Astrocyte (in vitro differentiated cells and primary cell): ENCODE measurements around the gene MSRB3. TPM values are rescaled to one million over a fixed set of nuclear protein-coding genes. Genes with fewer than 3 reads are reported as not detected.
"Not testable (repeated sequence)": the region's sequence is repeated elsewhere in the genome, so short reads cannot be mapped to it uniquely, and the experiment has no call there.

Experiments used
- DNase-seq: peaks from one replicate; pipeline ENCODE4 v3.0.0-alpha.2; 2010; ENCODE audit warnings: low read depth
- FAIRE-seq: peaks from 2 replicates; lab custom pipeline; 2011; peaks lifted over from hg19 to GRCh38; lab: Jason Lieb, UNC
- H2AFZ ChIP-seq: 2 replicates; pipeline ENCODE4 v1.6.0; 2012; ENCODE audit warnings: low read depth, low read length, inconsistent platforms
- H3K27ac ChIP-seq: 2 replicates; pipeline ENCODE4 v1.5.1; 2011; ENCODE audit warnings: low read depth, low read length, inconsistent platforms
- H3K27me3 ChIP-seq: 2 replicates; pipeline ENCODE4 v1.6.0; 2011; ENCODE audit warnings: low read length, inconsistent platforms; ENCODE audit not compliant: insufficient read depth
- H3K36me3 ChIP-seq: 2 replicates; pipeline ENCODE4 v1.5.1; 2011; ENCODE audit warnings: low read length, inconsistent platforms; ENCODE audit not compliant: insufficient read depth
- H3K4me1 ChIP-seq: 2 replicates; pipeline ENCODE4 v1.5.1; 2011; ENCODE audit warnings: low read length, inconsistent platforms; ENCODE audit not compliant: insufficient read depth
- H3K4me2 ChIP-seq: 2 replicates; pipeline ENCODE4 v1.6.0; 2012; ENCODE audit warnings: low read length, inconsistent platforms
- H3K4me3 ChIP-seq: 2 replicates; pipeline ENCODE4 v1.5.1; 2011; ENCODE audit warnings: low read depth, mild to moderate bottlenecking, low read length, inconsistent platforms; ENCODE audit not compliant: insufficient read depth
- H3K79me2 ChIP-seq: 2 replicates; pipeline ENCODE4 v1.6.0; 2012; ENCODE audit warnings: mild to moderate bottlenecking, low read length, inconsistent platforms; ENCODE audit not compliant: insufficient read depth
- H3K9ac ChIP-seq: 2 replicates; pipeline ENCODE4 v1.6.0; 2012; ENCODE audit warnings: mild to moderate bottlenecking, low read length, inconsistent platforms
- H3K9me3 ChIP-seq: 2 replicates; pipeline ENCODE4 v1.5.1; 2012; ENCODE audit warnings: low read depth, mild to moderate bottlenecking, low read length, inconsistent platforms; ENCODE audit not compliant: insufficient read depth
- H4K20me1 ChIP-seq: 2 replicates; pipeline ENCODE4 v1.6.0; 2012; ENCODE audit warnings: low read length, inconsistent platforms; ENCODE audit not compliant: insufficient read depth
- H3K27ac Mint-ChIP-seq: one replicate; pipeline ENCODE4 v1.8.0; 2021; ENCODE audit warnings: mild to moderate bottlenecking, mixed read lengths; ENCODE audit not compliant: unreplicated experiment
- H3K27me3 Mint-ChIP-seq: one replicate; pipeline ENCODE4 v1.8.0; 2021; ENCODE audit warnings: low read depth, mixed read lengths; ENCODE audit not compliant: unreplicated experiment
- H3K36me3 Mint-ChIP-seq: one replicate; pipeline ENCODE4 v1.8.0; 2021; ENCODE audit warnings: low read depth, mixed read lengths; ENCODE audit not compliant: unreplicated experiment
- H3K4me1 Mint-ChIP-seq: one replicate; pipeline ENCODE4 v1.8.0; 2021; ENCODE audit warnings: low read depth, mixed read lengths; ENCODE audit not compliant: unreplicated experiment
- H3K4me3 Mint-ChIP-seq: one replicate; pipeline ENCODE4 v1.8.0; 2021; ENCODE audit warnings: mild to moderate bottlenecking, moderate library complexity, mixed read lengths; ENCODE audit not compliant: unreplicated experiment
- H3K9me3 Mint-ChIP-seq: one replicate; pipeline ENCODE4 v1.8.0; 2021; ENCODE audit warnings: mild to moderate bottlenecking, mixed read lengths; ENCODE audit not compliant: unreplicated experiment
- CTCF ChIP-seq: IDR thresholded peaks from 2 replicates; pipeline ENCODE4 v1.5.1; 2011; ENCODE audit warnings: low read depth, mild to moderate bottlenecking, inconsistent platforms, low read length, moderate library complexity; ENCODE audit not compliant: insufficient read depth
- EZH2 ChIP-seq: IDR thresholded peaks from 2 replicates; pipeline ENCODE4 v1.6.1; 2012; ENCODE audit warnings: mild to moderate bottlenecking, low read length, inconsistent platforms; ENCODE audit not compliant: insufficient read depth
- total RNA-seq: library from RNA; stranded (reverse); gene quantifications from 2 replicates; pipeline ENCODE4 v1.2.1, GENCODE V29; 2021

The MSRB3 gene
- total RNA-seq, 1 donor from 2014 or later: 73.0 TPM

GRCh38 chr12:65279369-65280112 is 1.1 kb downstream of the MSRB3 start:
- peak overlapping the region; percentile 85 for H3K4me3 ChIP-seq
- H3K4me2 ChIP-seq: peak overlapping the region; percentile 94
- Mint-ChIP-seq H3K27me3 (no peaks in the 10 kb centered on the region), H3K4me3 (peak overlapping the region; percentile 92), H3K9me3 (no peaks in the 10 kb centered on the region), H3K36me3 (no peaks in the 10 kb centered on the region), H3K27ac (peak overlapping the region; percentile 37), H3K4me1 (peaks cover 16% of the 10 kb centered on the region)
- no peaks in the 10 kb centered on the region for H3K9me3 ChIP-seq
- no peaks in the 10 kb centered on the region for H3K27me3 ChIP-seq
- H4K20me1 ChIP-seq: peaks cover 40% of the 10 kb centered on the region
- FAIRE-seq: no peak
- no peak for TF ChIP-seq EZH2
- no peak for TF ChIP-seq CTCF
- peak overlapping the region; percentile 97 for H2AFZ ChIP-seq
- peaks cover under 1% of the 10 kb centered on the region for H3K36me3 ChIP-seq
- H3K79me2 ChIP-seq: peaks cover 57% of the 10 kb centered on the region
- no peak for DNase-seq
- peak overlapping the region; percentile 92 for H3K9ac ChIP-seq
- H3K27ac ChIP-seq: peak overlapping the region; percentile 85
- peaks cover 5% of the 10 kb centered on the region for H3K4me1 ChIP-seq

GRCh38 chr12:65280306-65280705 is 1.8 kb downstream of the MSRB3 start:
- Mint-ChIP-seq H3K36me3 (no peaks in the 10 kb centered on the region), H3K4me3 (peak overlapping the region; percentile 92), H3K27ac (no peak overlapping the region), H3K4me1 (peaks cover 16% of the 10 kb centered on the region), H3K27me3 (no peaks in the 10 kb centered on the region), H3K9me3 (no peaks in the 10 kb centered on the region)
- TF ChIP-seq CTCF: no peak
- no peak for TF ChIP-seq EZH2
- no peak overlapping the region for H3K9ac ChIP-seq
- no peaks in the 10 kb centered on the region for H3K27me3 ChIP-seq
- DNase-seq (no peak), FAIRE-seq (no peak)
- peaks cover 47% of the 10 kb centered on the region for H4K20me1 ChIP-seq
- H3K4me1 ChIP-seq: peaks cover 5% of the 10 kb centered on the region
- peaks cover 8% of the 10 kb centered on the region for H3K36me3 ChIP-seq
- H3K4me3 ChIP-seq: peak overlapping the region; percentile 85
- peaks cover 64% of the 10 kb centered on the region for H3K79me2 ChIP-seq
- H2AFZ ChIP-seq: no peak overlapping the region
- no peaks in the 10 kb centered on the region for H3K9me3 ChIP-seq
- peak overlapping the region; percentile 94 for H3K4me2 ChIP-seq
- no peak overlapping the region for H3K27ac ChIP-seq

GRCh38 chr12:65282840-65283239 is 4.4 kb downstream of the MSRB3 start:
- no peaks in the 10 kb centered on the region for H3K27me3 ChIP-seq
- peaks cover 64% of the 10 kb centered on the region for H4K20me1 ChIP-seq
- H3K36me3 Mint-ChIP-seq: peaks cover 2% of the 10 kb centered on the region
- H3K9ac ChIP-seq: no peak overlapping the region
- H2AFZ ChIP-seq: no peak overlapping the region
- FAIRE-seq (no peak), DNase-seq (no peak)
- H3K4me2 ChIP-seq: no peak overlapping the region
- TF ChIP-seq EZH2: no peak
- no peak for TF ChIP-seq CTCF
- H3K9me3 ChIP-seq: no peaks in the 10 kb centered on the region
- no peak overlapping the region for H3K27ac Mint-ChIP-seq
- H3K4me3 ChIP-seq: no peak overlapping the region
- peaks cover 3% of the 10 kb centered on the region for H3K4me1 ChIP-seq
- no peaks in the 10 kb centered on the region for H3K27me3 Mint-ChIP-seq
- peaks cover 16% of the 10 kb centered on the region for H3K4me1 Mint-ChIP-seq
- H3K36me3 ChIP-seq: peaks cover 8% of the 10 kb centered on the region
- H3K27ac ChIP-seq: no peak overlapping the region
- H3K4me3 Mint-ChIP-seq: no peak overlapping the region
- peaks cover 90% of the 10 kb centered on the region for H3K79me2 ChIP-seq
- H3K9me3 Mint-ChIP-seq: no peaks in the 10 kb centered on the region

GRCh38 chr12:65285532-65285931 is 7.0 kb downstream of the MSRB3 start:
- H3K9me3 ChIP-seq, H3K4me3 ChIP-seq, H2AFZ ChIP-seq, H3K9ac ChIP-seq, H3K4me2 ChIP-seq, H3K4me3 Mint-ChIP-seq, H3K36me3 ChIP-seq, DNase-seq, FAIRE-seq, H3K4me1 ChIP-seq, H3K27ac ChIP-seq, H3K36me3 Mint-ChIP-seq, H3K9me3 Mint-ChIP-seq, H3K27me3 Mint-ChIP-seq, H3K27me3 ChIP-seq, H3K27ac Mint-ChIP-seq: not testable (repeated sequence)
- Histone ChIP-seq H4K20me1 (peaks cover 73% of the 10 kb centered on the region), H3K79me2 (peaks cover 94% of the 10 kb centered on the region)
- H3K4me1 Mint-ChIP-seq: peaks cover 13% of the 10 kb centered on the region
